Loucy (cell line): ENCODE measurements around the gene ROBO2.

Experiments
- EZH2phosphoT487 ChIP-seq: fragments of 200-600 bp; IDR thresholded peaks from 2 replicates; pipeline ENCODE4 v1.6.1; 2018; ENCODE audit warnings: antibody characterized with exemption, mild to moderate bottlenecking, moderate library complexity, borderline replicate concordance
- TF ChIP-seq, protein P1 (sequence below): fragments of 200-600 bp; sonication (generic); conservative IDR thresholded peaks from 2 replicates; pipeline ENCODE4 v1.5.1; 2014; ENCODE audit warnings: mild to moderate bottlenecking, antibody characterized with exemption, low read length

DNA sequence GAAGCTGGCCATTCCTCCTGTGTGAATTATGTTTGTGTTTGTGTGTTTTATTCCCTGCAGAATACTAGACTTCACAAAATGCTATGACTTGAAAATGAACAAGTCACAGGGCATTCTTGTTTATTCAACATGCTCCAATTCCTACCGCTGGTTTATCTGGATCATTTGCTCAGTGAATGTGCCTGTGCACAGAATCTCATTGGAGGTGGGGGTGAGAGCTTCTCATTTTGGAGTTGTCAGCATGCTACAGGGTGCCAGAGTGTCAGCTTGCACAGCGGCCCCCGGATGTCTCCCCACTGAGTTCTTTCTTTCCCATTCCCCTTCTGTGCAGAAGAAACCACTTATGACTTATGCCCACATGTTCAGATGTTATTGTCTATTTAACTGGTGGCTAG lies 428.7 kb downstream of the ROBO2 start:
- TF ChIP-seq, protein P1, sequence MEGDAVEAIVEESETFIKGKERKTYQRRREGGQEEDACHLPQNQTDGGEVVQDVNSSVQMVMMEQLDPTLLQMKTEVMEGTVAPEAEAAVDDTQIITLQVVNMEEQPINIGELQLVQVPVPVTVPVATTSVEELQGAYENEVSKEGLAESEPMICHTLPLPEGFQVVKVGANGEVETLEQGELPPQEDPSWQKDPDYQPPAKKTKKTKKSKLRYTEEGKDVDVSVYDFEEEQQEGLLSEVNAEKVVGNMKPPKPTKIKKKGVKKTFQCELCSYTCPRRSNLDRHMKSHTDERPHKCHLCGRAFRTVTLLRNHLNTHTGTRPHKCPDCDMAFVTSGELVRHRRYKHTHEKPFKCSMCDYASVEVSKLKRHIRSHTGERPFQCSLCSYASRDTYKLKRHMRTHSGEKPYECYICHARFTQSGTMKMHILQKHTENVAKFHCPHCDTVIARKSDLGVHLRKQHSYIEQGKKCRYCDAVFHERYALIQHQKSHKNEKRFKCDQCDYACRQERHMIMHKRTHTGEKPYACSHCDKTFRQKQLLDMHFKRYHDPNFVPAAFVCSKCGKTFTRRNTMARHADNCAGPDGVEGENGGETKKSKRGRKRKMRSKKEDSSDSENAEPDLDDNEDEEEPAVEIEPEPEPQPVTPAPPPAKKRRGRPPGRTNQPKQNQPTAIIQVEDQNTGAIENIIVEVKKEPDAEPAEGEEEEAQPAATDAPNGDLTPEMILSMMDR = no peak
- TF ChIP-seq EZH2phosphoT487 = no peak
